DND-41 (cell line): ENCODE data around the gene ATP6AP1.

Experiments
- ATAC-seq: fragments of 200-7000 bp; cut with Tn5 transposase; 3 replicates; pipeline ENCODE4 v1.9.1; 2021; ENCODE audit warnings: low read depth; ENCODE audit not compliant: insufficient read depth
- DNase-seq: peaks from one replicate; pipeline ENCODE4 v3.0.0-alpha.2; 2020
- H2AFZ ChIP-seq: 2 replicates; pipeline ENCODE4 v1.6.0; 2012; ENCODE audit warnings: low read depth, low read length
- H3K27ac ChIP-seq: 2 replicates; pipeline ENCODE4 v1.5.1; 2012; ENCODE audit warnings: low read length, inconsistent platforms
- H3K27me3 ChIP-seq: fragments of 200-600 bp; sonication (generic); 2 replicates; pipeline ENCODE4 v1.6.0; 2012; ENCODE audit warnings: low read length, mild to moderate bottlenecking, inconsistent platforms; ENCODE audit not compliant: insufficient read depth, poor library complexity
- H3K36me3 ChIP-seq: 2 replicates; pipeline ENCODE4 v1.5.1; 2012; ENCODE audit warnings: low read length, inconsistent platforms; ENCODE audit not compliant: insufficient read depth
- H3K4me1 ChIP-seq: 2 replicates; pipeline ENCODE4 v1.5.1; 2012; ENCODE audit warnings: mild to moderate bottlenecking, low read length; ENCODE audit not compliant: insufficient read depth
- H3K4me2 ChIP-seq: 2 replicates; pipeline ENCODE4 v1.6.0; 2012; ENCODE audit warnings: mild to moderate bottlenecking, moderate library complexity, low read length, inconsistent platforms; ENCODE audit not compliant: insufficient read depth
- H3K4me3 ChIP-seq, 2 experiments: fragments of 200-600 bp in 1 of 2; shearing (Covaris generic) in 1 of 2; 2 replicates each; pipeline ENCODE4 v1.5.1; 2012 to 2016; ENCODE audit warnings: inconsistent platforms in 2 of 2, low read length in 2 of 2, mild to moderate bottlenecking in 2 of 2, low read depth in 1 of 2, moderate library complexity in 1 of 2
- H3K79me2 ChIP-seq: 2 replicates; pipeline ENCODE4 v1.6.0; 2012; ENCODE audit warnings: low read length, inconsistent platforms; ENCODE audit not compliant: insufficient read depth
- H3K9ac ChIP-seq: 2 replicates; pipeline ENCODE4 v1.6.0; 2012; ENCODE audit warnings: low read depth, mild to moderate bottlenecking, inconsistent platforms, low read length, moderate library complexity
- H3K9me3 ChIP-seq: 2 replicates; pipeline ENCODE4 v1.5.1; 2012; ENCODE audit warnings: low read length, moderate library complexity, mild to moderate bottlenecking, inconsistent platforms; ENCODE audit not compliant: insufficient read depth, severe bottlenecking
- H4K20me1 ChIP-seq: 2 replicates; pipeline ENCODE4 v1.6.0; 2012; ENCODE audit warnings: low read length; ENCODE audit not compliant: insufficient read depth
- CTCF ChIP-seq: IDR thresholded peaks from 2 replicates; pipeline ENCODE4 v1.5.1; 2012; ENCODE audit warnings: borderline replicate concordance, low read length, moderate library complexity, mild to moderate bottlenecking; ENCODE audit not compliant: poor library complexity, severe bottlenecking; ENCODE audit errors: extremely low read depth
- EZH2 ChIP-seq: IDR thresholded peaks from 3 replicates; pipeline ENCODE4 v1.6.1; 2012; ENCODE audit warnings: borderline replicate concordance, low read depth, mild to moderate bottlenecking, moderate library complexity, low read length, inconsistent platforms; ENCODE audit not compliant: severe bottlenecking

Gene ATP6AP1

GRCh38 chrX:154435171-154435733 is 6.8 kb downstream of the ATP6AP1 start:
- Histone ChIP-seq H3K4me3 (no peak overlapping the region), H2AFZ (no peak overlapping the region), H3K27ac (no peak overlapping the region), H3K36me3 (peaks cover 65% of the 10 kb centered on the region), H3K27me3 (no peaks in the 10 kb centered on the region), H3K9me3 (no peaks in the 10 kb centered on the region), H3K9ac (no peak overlapping the region), H4K20me1 (peaks cover 19% of the 10 kb centered on the region), H3K4me2 (no peak overlapping the region), H3K79me2 (peaks cover 34% of the 10 kb centered on the region), H3K4me1 (peaks cover 35% of the 10 kb centered on the region)
- TF ChIP-seq CTCF (no peak), EZH2 (no peak)
- DNase-seq (no peak), ATAC-seq (no peak)

- H3K4me3 ChIP-seq = peak overlapping the region in 1 of 2 experiments; percentile 73; a peak in 3 of 4 replicates
- ATAC-seq = peak; percentile 72
- H3K4me1 ChIP-seq = peaks cover 27% of the 10 kb centered on the region
- H3K27me3 ChIP-seq = no peaks in the 10 kb centered on the region
- no peaks in the 10 kb centered on the region for H3K9me3 ChIP-seq
- TF ChIP-seq EZH2 = no peak
- no peak for TF ChIP-seq CTCF
- peak overlapping the region; percentile 68 for H2AFZ ChIP-seq
- H3K4me2 ChIP-seq = peak overlapping the region; percentile 91
- H3K36me3 ChIP-seq = peaks cover 75% of the 10 kb centered on the region
- peak overlapping the region; percentile 67 for H3K9ac ChIP-seq
- H3K27ac ChIP-seq = peak overlapping the region; percentile 74
- peaks cover 31% of the 10 kb centered on the region for H3K79me2 ChIP-seq
- peaks cover 28% of the 10 kb centered on the region for H4K20me1 ChIP-seq
- peak; percentile 60 for DNase-seq
Observed at GRCh38 chrX:154436374-154436982, 8.0 kb downstream of the ATP6AP1 start.

- Histone ChIP-seq H3K9me3 (no peaks in the 10 kb centered on the region), H3K4me2 (peak within 1 kb of the TSS; percentile 91), H3K36me3 (peaks cover 76% of the 10 kb centered on the region), H4K20me1 (peaks cover 28% of the 10 kb centered on the region), H3K4me1 (peaks cover 27% of the 10 kb centered on the region), H3K4me3 (peak within 1 kb of the TSS; percentile 33 to 73; a peak in 3 of 4 replicates), H3K27me3 (no peaks in the 10 kb centered on the region), H3K79me2 (peaks cover 31% of the 10 kb centered on the region), H2AFZ (peak within 1 kb of the TSS; percentile 68), H3K9ac (peak within 1 kb of the TSS; percentile 67), H3K27ac (peak within 1 kb of the TSS; percentile 74)
- ATAC-seq = peak; percentile 57
- TF ChIP-seq CTCF = no peak
- TF ChIP-seq EZH2 = no peak
- peak; percentile 56 for DNase-seq
Observed at GRCh38 chrX:154436983-154437752, 8.7 kb downstream of the ATP6AP1 start, which contains the start of gene GDI1. Gene GDI1, plus strand, starts transcription at chrX:154437154. Its CDS starts 101 bp downstream, at chrX:154437255.
